ENCODE data around the gene HMGA1. TPM values are rescaled to one million over a fixed set of nuclear protein-coding genes. Genes with fewer than 3 reads are reported as not detected.

Gene HMGA1
- total and polyA plus RNA-seq, 2 of the 13 experiments (the other 11 are each of a cell fraction or from before 2014, with no cell fraction given) = 117 to 145 TPM

- TF ChIP-seq DNMT3B (CRISPR knock-in tag; conservative IDR thresholded peaks at IDR 0.05) = no peak
- no peak for TF ChIP-seq PHF21A (CRISPR knock-in tag; IDR thresholded peaks at IDR 0.05)
- TF ChIP-seq ZNF512B (CRISPR knock-in tag; IDR thresholded peaks at IDR 0.05; ENCODE audit: borderline replicate concordance) = no peak
- TF ChIP-seq ZNF605 (CRISPR knock-in tag; IDR thresholded peaks at IDR 0.05) = 0 out of 2 replicates have a peak, but pooled peaks have one; percentile 8
- no peak for TF ChIP-seq IRX3 (CRISPR knock-in tag; IDR thresholded peaks at IDR 0.05; ENCODE audit: borderline replicate concordance, low read depth)
- TF ChIP-seq TEAD2 (CRISPR knock-in tag; IDR thresholded peaks at IDR 0.05) = no peak
- no peak for TF ChIP-seq ZKSCAN5 (CRISPR knock-in tag; IDR thresholded peaks at IDR 0.05)
- TF ChIP-seq ZNF709 (CRISPR knock-in tag; IDR thresholded peaks at IDR 0.05) = no peak
- no peak for TF ChIP-seq NCOA5 (CRISPR knock-in tag; IDR thresholded peaks at IDR 0.05)
- TF ChIP-seq DMTF1 (CRISPR knock-in tag; IDR thresholded peaks at IDR 0.05) = no peak
- no peak for TF ChIP-seq ZNF704 (CRISPR knock-in tag; IDR thresholded peaks at IDR 0.05; ENCODE audit: borderline replicate concordance)
- TF ChIP-seq ZNF563 (CRISPR knock-in tag; IDR thresholded peaks at IDR 0.05) = no peak
- no peak for TF ChIP-seq ZNF788 (CRISPR knock-in tag; IDR thresholded peaks at IDR 0.05; ENCODE audit: borderline replicate concordance)
- no peak for TF ChIP-seq HOXA3 (CRISPR knock-in tag; IDR thresholded peaks at IDR 0.05)
- no peak for TF ChIP-seq RFX3 (CRISPR knock-in tag; IDR thresholded peaks at IDR 0.05)
- TF ChIP-seq RXRA (CRISPR knock-in tag; IDR thresholded peaks at IDR 0.05) = no peak
- no peak for TF ChIP-seq HNRNPUL1 (IDR thresholded peaks at IDR 0.05; ENCODE audit: low read depth, low read length)
- TF ChIP-seq TRIM22 (IDR thresholded peaks at IDR 0.05) = no peak
- no peak for TF ChIP-seq NCOA2 (CRISPR knock-in tag; IDR thresholded peaks at IDR 0.05)
- TF ChIP-seq CENPBD1 (CRISPR knock-in tag; IDR thresholded peaks at IDR 0.05; ENCODE audit: borderline replicate concordance, low read depth) = no peak
- no peak for TF ChIP-seq BCL6 (CRISPR knock-in tag; IDR thresholded peaks at IDR 0.05)
- no peak for TF ChIP-seq ZNF234 (CRISPR knock-in tag; conservative IDR thresholded peaks at IDR 0.05)
- TF ChIP-seq ZNF441 (CRISPR knock-in tag; IDR thresholded peaks at IDR 0.05; ENCODE audit: borderline replicate concordance) = no peak
- no peak for TF ChIP-seq SMAD3 (CRISPR knock-in tag; IDR thresholded peaks at IDR 0.05)
- TF ChIP-seq ZNF766 (CRISPR knock-in tag; IDR thresholded peaks at IDR 0.05; ENCODE audit: borderline replicate concordance) = no peak
Observed at GRCh38 chr6:34223381-34223955, 13.2 kb upstream of the HMGA1 start (continued).

Measured in HepG2 (cell line).